Esophagus squamous epithelium (tissue), 4 donors: ENCODE results near the gene PSEN1.

ENCODE experiments used
- POLR2A ChIP-seq, 4 donors: fragments of 450-650 bp; IDR thresholded peaks; one replicate each; pipeline ENCODE4 v1.6.1; 2017; ENCODE audit warnings: antibody characterized with exemption in 4 of 4, mild to moderate bottlenecking in 4 of 4, moderate library complexity in 3 of 4
- TF ChIP-seq, protein P1 (sequence below), 6 experiments: fragments of 450-650 bp in 4 of 6; fragments of 200-600 bp in 2 of 6; sonication (generic) in 2 of 6; IDR thresholded peaks; one replicate each; pipeline ENCODE4 v1.5.1; 2016 to 2019; ENCODE audit warnings: antibody characterized with exemption in 6 of 6, mild to moderate bottlenecking in 4 of 6, moderate library complexity in 4 of 6

- TF ChIP-seq, protein P1, sequence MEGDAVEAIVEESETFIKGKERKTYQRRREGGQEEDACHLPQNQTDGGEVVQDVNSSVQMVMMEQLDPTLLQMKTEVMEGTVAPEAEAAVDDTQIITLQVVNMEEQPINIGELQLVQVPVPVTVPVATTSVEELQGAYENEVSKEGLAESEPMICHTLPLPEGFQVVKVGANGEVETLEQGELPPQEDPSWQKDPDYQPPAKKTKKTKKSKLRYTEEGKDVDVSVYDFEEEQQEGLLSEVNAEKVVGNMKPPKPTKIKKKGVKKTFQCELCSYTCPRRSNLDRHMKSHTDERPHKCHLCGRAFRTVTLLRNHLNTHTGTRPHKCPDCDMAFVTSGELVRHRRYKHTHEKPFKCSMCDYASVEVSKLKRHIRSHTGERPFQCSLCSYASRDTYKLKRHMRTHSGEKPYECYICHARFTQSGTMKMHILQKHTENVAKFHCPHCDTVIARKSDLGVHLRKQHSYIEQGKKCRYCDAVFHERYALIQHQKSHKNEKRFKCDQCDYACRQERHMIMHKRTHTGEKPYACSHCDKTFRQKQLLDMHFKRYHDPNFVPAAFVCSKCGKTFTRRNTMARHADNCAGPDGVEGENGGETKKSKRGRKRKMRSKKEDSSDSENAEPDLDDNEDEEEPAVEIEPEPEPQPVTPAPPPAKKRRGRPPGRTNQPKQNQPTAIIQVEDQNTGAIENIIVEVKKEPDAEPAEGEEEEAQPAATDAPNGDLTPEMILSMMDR (IDR thresholded peaks at IDR 0.05) = no peak
- TF ChIP-seq POLR2A (IDR thresholded peaks at IDR 0.05) = no peak
Observed at GRCh38 chr14:73136085-73136386, 271 bp upstream of the PSEN1 start.
